Fibroblast of lung (primary cell): ENCODE measurements around the gene NDEL1.

Source experiments
- EZH2 ChIP-seq: IDR thresholded peaks from 2 replicates; pipeline ENCODE4 v1.5.1; 2012; ENCODE audit warnings: low read length, control low read depth, mild to moderate bottlenecking; ENCODE audit errors: missing control alignments
- TF ChIP-seq, protein P1 (sequence below), 2 donors: IDR thresholded peaks in 1 of 2; conservative IDR thresholded peaks in 1 of 2; 1 replicate in 1 of 2; 2 replicates in 1 of 2; pipeline ENCODE4 v1.5.1; 2011 to 2012; ENCODE audit warnings: low read length in 2 of 2, control low read depth in 1 of 2, inconsistent platforms in 1 of 2, low read depth in 1 of 2, mild to moderate bottlenecking in 1 of 2

DNA sequence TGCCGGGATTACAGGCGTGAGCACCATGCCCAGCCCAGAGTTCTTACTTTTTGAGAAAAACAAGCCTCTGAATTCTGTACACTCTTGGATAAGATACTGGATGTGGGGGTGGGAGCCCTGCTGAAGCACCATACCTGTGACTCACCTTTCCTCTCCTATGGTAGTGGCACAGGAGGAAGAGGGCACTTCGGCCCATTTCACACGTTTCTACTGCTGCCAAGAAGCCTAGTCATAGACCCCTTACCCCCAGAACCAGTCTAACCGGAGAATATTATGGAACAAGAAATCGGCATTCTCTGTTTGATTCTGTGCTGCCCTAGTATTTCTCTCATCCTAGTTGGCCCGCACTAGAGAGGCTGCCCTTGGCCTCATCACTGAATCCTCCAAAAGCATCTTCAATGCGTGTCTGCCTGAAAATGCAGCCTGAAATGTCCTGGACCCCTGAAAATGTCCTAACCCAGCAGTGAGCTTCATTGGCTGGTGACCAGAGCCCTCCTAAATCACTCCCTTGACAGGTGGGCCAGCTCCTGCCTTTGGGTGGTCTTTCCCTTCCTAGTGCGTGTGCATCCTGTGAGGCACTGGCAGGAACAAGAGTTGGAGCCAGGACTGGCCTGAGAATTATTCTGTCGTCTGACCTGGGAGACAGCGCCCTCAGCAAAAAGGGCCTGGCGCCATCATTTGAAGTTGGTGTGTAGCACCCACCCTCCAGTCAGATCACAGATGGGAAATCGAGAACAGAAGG is 37.9 kb downstream of the NDEL1 start:
- TF ChIP-seq, protein P1, sequence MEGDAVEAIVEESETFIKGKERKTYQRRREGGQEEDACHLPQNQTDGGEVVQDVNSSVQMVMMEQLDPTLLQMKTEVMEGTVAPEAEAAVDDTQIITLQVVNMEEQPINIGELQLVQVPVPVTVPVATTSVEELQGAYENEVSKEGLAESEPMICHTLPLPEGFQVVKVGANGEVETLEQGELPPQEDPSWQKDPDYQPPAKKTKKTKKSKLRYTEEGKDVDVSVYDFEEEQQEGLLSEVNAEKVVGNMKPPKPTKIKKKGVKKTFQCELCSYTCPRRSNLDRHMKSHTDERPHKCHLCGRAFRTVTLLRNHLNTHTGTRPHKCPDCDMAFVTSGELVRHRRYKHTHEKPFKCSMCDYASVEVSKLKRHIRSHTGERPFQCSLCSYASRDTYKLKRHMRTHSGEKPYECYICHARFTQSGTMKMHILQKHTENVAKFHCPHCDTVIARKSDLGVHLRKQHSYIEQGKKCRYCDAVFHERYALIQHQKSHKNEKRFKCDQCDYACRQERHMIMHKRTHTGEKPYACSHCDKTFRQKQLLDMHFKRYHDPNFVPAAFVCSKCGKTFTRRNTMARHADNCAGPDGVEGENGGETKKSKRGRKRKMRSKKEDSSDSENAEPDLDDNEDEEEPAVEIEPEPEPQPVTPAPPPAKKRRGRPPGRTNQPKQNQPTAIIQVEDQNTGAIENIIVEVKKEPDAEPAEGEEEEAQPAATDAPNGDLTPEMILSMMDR (conservative IDR thresholded peaks at IDR 0.05 in 1 of 2, IDR thresholded peaks at IDR 0.05 in 1 of 2; ENCODE audit: low read depth in 1 of 2, low read length in 2 of 2) = no peak
- TF ChIP-seq EZH2 = no peak
